GM18868 (cell line): Measurements from ENCODE around the gene MAPKBP1.
"Not testable (repeated sequence)": the region's sequence is repeated elsewhere in the genome, so short reads cannot be mapped to it uniquely, and the experiment has no call there.

Experiments
- ATAC-seq: cut with Tn5 transposase; IDR thresholded peaks from one replicate; pipeline ENCODE4 v1.9.1; 2021; ENCODE audit warnings: mild to moderate bottlenecking, moderate library complexity; ENCODE audit not compliant: unreplicated experiment

MAPKBP1 gene

GRCh38 chr15:41774062-41774881 is at the start of gene MAPKBP1:
Gene MAPKBP1 (plus strand): TSS chr15:41774484. CDS start chr15:41775276, 792 bp downstream.
- ATAC-seq = peak; percentile 81

GRCh38 chr15:41727143-41727542 is 47.1 kb upstream of the MAPKBP1 start:
- ATAC-seq = no peak

GRCh38 chr15:41728061-41728460 is 46.2 kb upstream of the MAPKBP1 start:
- not testable (repeated sequence) for ATAC-seq

- no peak for ATAC-seq
These were observed 43.7 kb upstream of the MAPKBP1 start for GRCh38 chr15:41730543-41730942.

- no peak for ATAC-seq
These were observed 41.8 kb upstream of the MAPKBP1 start for GRCh38 chr15:41732483-41732882.

- ATAC-seq = no peak
These were observed 40.2 kb upstream of the MAPKBP1 start for GRCh38 chr15:41734079-41734478.

- no peak for ATAC-seq
These were observed 39.2 kb upstream of the MAPKBP1 start for GRCh38 chr15:41735046-41735445.

GRCh38 chr15:41735492-41735891 is 38.8 kb upstream of the MAPKBP1 start:
- not testable (repeated sequence) for ATAC-seq

- ATAC-seq = no peak
These were observed 27.5 kb upstream of the MAPKBP1 start for GRCh38 chr15:41746802-41747201.

GRCh38 chr15:41756198-41756597 is 18.1 kb upstream of the MAPKBP1 start:
- ATAC-seq = no peak

GRCh38 chr15:41772720-41773331 is 1.5 kb upstream of the MAPKBP1 start:
- ATAC-seq = no peak

GRCh38 chr15:41773332-41773728 is 954 bp upstream of the MAPKBP1 start:
- no peak for ATAC-seq

GRCh38 chr15:41773729-41774061 is 589 bp upstream of the MAPKBP1 start:
- ATAC-seq = no peak

GRCh38 chr15:41774882-41775417 is 666 bp downstream of the MAPKBP1 start:
- no peak for ATAC-seq

GRCh38 chr15:41775651-41776050 is 1.4 kb downstream of the MAPKBP1 start:
- no peak for ATAC-seq

GRCh38 chr15:41777421-41777973 is 3.2 kb downstream of the MAPKBP1 start:
- ATAC-seq = no peak

- no peak for ATAC-seq
These were observed 4.2 kb downstream of the MAPKBP1 start for GRCh38 chr15:41778521-41778920.

GRCh38 chr15:41779662-41780157 is 5.4 kb downstream of the MAPKBP1 start:
- ATAC-seq = no peak

GRCh38 chr15:41780266-41780665 is 6.0 kb downstream of the MAPKBP1 start:
- no peak for ATAC-seq

- no peak for ATAC-seq
These were observed 6.4 kb downstream of the MAPKBP1 start for GRCh38 chr15:41780727-41781126.

- ATAC-seq = no peak
These were observed 8.3 kb downstream of the MAPKBP1 start for GRCh38 chr15:41782371-41783282.
